ENCODE results near the gene PRKAG2.

DNA sequence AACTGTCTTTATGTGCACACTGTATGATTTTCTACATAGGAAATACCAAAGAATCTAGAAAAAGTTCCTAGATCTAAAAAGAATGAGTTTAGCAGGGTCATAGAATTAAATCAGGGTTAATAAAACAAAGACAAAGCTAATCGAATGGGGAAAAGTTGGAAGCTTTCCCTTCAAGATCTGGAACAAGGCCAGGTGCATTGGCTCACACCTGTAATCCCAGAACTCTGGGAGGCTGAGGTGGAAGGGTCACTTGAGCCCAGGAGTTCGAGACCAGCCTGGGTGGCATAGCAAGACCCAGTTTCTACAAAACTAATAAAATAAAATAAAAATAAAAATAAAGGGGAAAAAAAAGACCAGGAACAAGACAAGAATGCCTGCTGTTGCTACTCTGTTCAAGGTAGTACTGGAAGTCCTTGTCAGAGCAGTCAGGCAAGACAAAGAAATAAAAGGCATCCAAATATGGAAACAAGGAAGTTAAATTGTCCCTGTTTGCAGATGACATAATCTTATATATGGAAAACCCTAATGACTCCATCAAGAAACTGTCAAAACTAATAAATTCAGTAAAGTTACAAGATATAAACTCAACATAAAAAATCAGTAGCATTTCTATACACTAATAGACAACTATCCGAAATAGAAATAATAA lies 281.1 kb downstream of the PRKAG2 start:
- TF ChIP-seq, protein P1, sequence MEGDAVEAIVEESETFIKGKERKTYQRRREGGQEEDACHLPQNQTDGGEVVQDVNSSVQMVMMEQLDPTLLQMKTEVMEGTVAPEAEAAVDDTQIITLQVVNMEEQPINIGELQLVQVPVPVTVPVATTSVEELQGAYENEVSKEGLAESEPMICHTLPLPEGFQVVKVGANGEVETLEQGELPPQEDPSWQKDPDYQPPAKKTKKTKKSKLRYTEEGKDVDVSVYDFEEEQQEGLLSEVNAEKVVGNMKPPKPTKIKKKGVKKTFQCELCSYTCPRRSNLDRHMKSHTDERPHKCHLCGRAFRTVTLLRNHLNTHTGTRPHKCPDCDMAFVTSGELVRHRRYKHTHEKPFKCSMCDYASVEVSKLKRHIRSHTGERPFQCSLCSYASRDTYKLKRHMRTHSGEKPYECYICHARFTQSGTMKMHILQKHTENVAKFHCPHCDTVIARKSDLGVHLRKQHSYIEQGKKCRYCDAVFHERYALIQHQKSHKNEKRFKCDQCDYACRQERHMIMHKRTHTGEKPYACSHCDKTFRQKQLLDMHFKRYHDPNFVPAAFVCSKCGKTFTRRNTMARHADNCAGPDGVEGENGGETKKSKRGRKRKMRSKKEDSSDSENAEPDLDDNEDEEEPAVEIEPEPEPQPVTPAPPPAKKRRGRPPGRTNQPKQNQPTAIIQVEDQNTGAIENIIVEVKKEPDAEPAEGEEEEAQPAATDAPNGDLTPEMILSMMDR (conservative IDR thresholded peaks at IDR 0.05; ENCODE audit: low read depth in 2 of 2): no peak
- TF ChIP-seq EZH2 (IDR thresholded peaks at IDR 0.05; ENCODE audit: low read depth, unreplicated experiment) (no peak), POLR2AphosphoS5 (IDR thresholded peaks at IDR 0.05; ENCODE audit: low read depth) (no peak), ZNF331 (CRISPR knock-in tag; IDR thresholded peaks at IDR 0.05; ENCODE audit: low read depth) (no peak), EZH2phosphoT487 (IDR thresholded peaks at IDR 0.05; ENCODE audit: unreplicated experiment) (no peak)
- TF ChIP-seq, protein P2, sequence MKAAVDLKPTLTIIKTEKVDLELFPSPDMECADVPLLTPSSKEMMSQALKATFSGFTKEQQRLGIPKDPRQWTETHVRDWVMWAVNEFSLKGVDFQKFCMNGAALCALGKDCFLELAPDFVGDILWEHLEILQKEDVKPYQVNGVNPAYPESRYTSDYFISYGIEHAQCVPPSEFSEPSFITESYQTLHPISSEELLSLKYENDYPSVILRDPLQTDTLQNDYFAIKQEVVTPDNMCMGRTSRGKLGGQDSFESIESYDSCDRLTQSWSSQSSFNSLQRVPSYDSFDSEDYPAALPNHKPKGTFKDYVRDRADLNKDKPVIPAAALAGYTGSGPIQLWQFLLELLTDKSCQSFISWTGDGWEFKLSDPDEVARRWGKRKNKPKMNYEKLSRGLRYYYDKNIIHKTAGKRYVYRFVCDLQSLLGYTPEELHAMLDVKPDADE (IDR thresholded peaks at IDR 0.05): no peak
- TF ChIP-seq, protein P3, sequence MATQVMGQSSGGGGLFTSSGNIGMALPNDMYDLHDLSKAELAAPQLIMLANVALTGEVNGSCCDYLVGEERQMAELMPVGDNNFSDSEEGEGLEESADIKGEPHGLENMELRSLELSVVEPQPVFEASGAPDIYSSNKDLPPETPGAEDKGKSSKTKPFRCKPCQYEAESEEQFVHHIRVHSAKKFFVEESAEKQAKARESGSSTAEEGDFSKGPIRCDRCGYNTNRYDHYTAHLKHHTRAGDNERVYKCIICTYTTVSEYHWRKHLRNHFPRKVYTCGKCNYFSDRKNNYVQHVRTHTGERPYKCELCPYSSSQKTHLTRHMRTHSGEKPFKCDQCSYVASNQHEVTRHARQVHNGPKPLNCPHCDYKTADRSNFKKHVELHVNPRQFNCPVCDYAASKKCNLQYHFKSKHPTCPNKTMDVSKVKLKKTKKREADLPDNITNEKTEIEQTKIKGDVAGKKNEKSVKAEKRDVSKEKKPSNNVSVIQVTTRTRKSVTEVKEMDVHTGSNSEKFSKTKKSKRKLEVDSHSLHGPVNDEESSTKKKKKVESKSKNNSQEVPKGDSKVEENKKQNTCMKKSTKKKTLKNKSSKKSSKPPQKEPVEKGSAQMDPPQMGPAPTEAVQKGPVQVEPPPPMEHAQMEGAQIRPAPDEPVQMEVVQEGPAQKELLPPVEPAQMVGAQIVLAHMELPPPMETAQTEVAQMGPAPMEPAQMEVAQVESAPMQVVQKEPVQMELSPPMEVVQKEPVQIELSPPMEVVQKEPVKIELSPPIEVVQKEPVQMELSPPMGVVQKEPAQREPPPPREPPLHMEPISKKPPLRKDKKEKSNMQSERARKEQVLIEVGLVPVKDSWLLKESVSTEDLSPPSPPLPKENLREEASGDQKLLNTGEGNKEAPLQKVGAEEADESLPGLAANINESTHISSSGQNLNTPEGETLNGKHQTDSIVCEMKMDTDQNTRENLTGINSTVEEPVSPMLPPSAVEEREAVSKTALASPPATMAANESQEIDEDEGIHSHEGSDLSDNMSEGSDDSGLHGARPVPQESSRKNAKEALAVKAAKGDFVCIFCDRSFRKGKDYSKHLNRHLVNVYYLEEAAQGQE (IDR thresholded peaks at IDR 0.05; ENCODE audit: unreplicated experiment): no peak
